ENCODE data around the gene SAG. TPM values are rescaled to one million over a fixed set of nuclear protein-coding genes. Genes with fewer than 3 reads are reported as not detected.

The SAG gene
- total and polyA plus RNA-seq, 9 of the 15 experiments (the other 6 are each of a cell fraction or from before 2014, with no cell fraction given), result 0.04 to 0.64 (median 0.31) TPM; not detected in 5

GRCh38 chr2:233329489-233330135, 22.0 kb downstream of the SAG start (continued):
- TF ChIP-seq STAT6 (CRISPR knock-in tag; IDR thresholded peaks at IDR 0.05) (no peak), RCOR1 (IDR thresholded peaks at IDR 0.05; ENCODE audit: borderline replicate concordance in 1 of 2, low read depth in 2 of 2, low read length in 2 of 2) (0 out of 4 replicates have a peak, but pooled peaks of 1 of the 2 experiments have one; percentile 6), SAFB2 (IDR thresholded peaks at IDR 0.05; ENCODE audit: borderline replicate concordance, low read depth, low read length, severe bottlenecking) (no peak), DPF2 (IDR thresholded peaks at IDR 0.05) (no peak), RAD21 (CRISPR knock-in tag; conservative IDR thresholded peaks at IDR 0.05 in 1 of 2, IDR thresholded peaks at IDR 0.05 in 1 of 2) (0 out of 4 replicates have a peak, but pooled peaks of 1 of the 2 experiments have one; percentile 4), SLC30A9 (CRISPR knock-in tag; IDR thresholded peaks at IDR 0.05) (no peak), NCOR1 (IDR thresholded peaks at IDR 0.05) (no peak)

GRCh38 chr2:233331536-233331935, 23.9 kb downstream of the SAG start:
- Histone ChIP-seq H3K9ac (ENCODE audit: insufficient read depth in 1 of 2, low read depth in 2 of 2, low read length in 2 of 2) (no peak overlapping the region), H3K27ac (ENCODE audit: extremely low read depth, low read depth, low read length) (no peak overlapping the region), H3K79me2 (ENCODE audit: control insufficient read depth, insufficient read depth, low read length) (no peaks in the 10 kb centered on the region), H3K4me3 (no peak overlapping the region), H3K36me3 (ENCODE audit: control insufficient read depth, insufficient read depth, low read length) (no peaks in the 10 kb centered on the region), H4K20me1 (replicated peaks; ENCODE audit: control insufficient read depth, insufficient read depth, low read length) (no peaks in the 10 kb centered on the region), H3K4me2 (ENCODE audit: insufficient read depth, low read length) (peak overlapping the region; percentile 33; the same call in 1 of the 2 replicates), H3K9me3 (replicated peaks; ENCODE audit: control insufficient read depth, insufficient read depth, low read depth, low read length) (no peaks in the 10 kb centered on the region), H3K9me1 (ENCODE audit: control insufficient read depth, insufficient read depth, low read length) (peaks cover 3% of the 10 kb centered on the region), H3K27me3 (ENCODE audit: control insufficient read depth in 2 of 2, insufficient read depth in 2 of 2, low read length in 2 of 2) (no peaks in the 10 kb centered on the region), H3K4me1 (replicated peaks in 1 of 2; ENCODE audit: control insufficient read depth in 2 of 2, insufficient read depth in 2 of 2, low read length in 2 of 2) (peaks cover 0 to 21% of the 10 kb centered on the region in 2 experiments; a peak in 4 of 5 replicates), H2AFZ (ENCODE audit: low read depth, low read length) (peak overlapping the region; percentile 78)
- no peak for FAIRE-seq
- peak; percentile 26 for ATAC-seq
- 32% methylated on average over 15 of the region's 15 CpGs for WGBS (ENCODE audit: insufficient coverage, low coverage, missing lambda C conversion rate)
- BruUV-seq (replicated peaks), result no TSS peak
- ChIA-PET POLR2A (interaction anchor here (0.6 to 1.1 kb wide), 2 partner anchors 10 to 1454 kb away, joined by 3 to 4 read pairs; no protein-coding TSS in a partner anchor), CTCF (ENCODE audit: low intra/inter-chr PET ratio) (no interaction called here)
- in situ Hi-C loops (cut with MboI) (no loop called here), intact Hi-C loops (cut with micrococcal nuclease) (no loop called here)
- DNase-seq (ENCODE audit: extremely low read depth in 1 of 4, low spot score in 3 of 4), result no peak
- TF ChIP-seq BCL6 (CRISPR knock-in tag; IDR thresholded peaks at IDR 0.05), result no peak
- TF ChIP-seq ETV6 (IDR thresholded peaks at IDR 0.05; ENCODE audit: borderline replicate concordance in 1 of 2, low read depth in 2 of 2, low read length in 1 of 2), result peak; percentile 57 to 72; a peak in 2 of 4 replicates
- TF ChIP-seq ETV6 (CRISPR knock-in tag; IDR thresholded peaks at IDR 0.05; ENCODE audit: borderline replicate concordance), result no peak
- peak; percentile 38; the same call in 1 of the 2 replicates for TF ChIP-seq L3MBTL2 (IDR thresholded peaks at IDR 0.05)
